Neural progenitor cell (in vitro differentiated cells): ENCODE measurements around the gene APOL5.

Source experiments
- EZH2 ChIP-seq: fragments of 200-600 bp; sonication (generic); IDR thresholded peaks from 2 replicates; pipeline ENCODE4 v1.6.1; 2017; ENCODE audit warnings: antibody characterized with exemption, mild to moderate bottlenecking, moderate library complexity
- TF ChIP-seq, protein P1 (sequence below): fragments of 200-600 bp; sonication (generic); IDR thresholded peaks from 2 replicates; pipeline ENCODE4 v1.5.1; 2017; ENCODE audit warnings: antibody characterized with exemption, mild to moderate bottlenecking

DNA sequence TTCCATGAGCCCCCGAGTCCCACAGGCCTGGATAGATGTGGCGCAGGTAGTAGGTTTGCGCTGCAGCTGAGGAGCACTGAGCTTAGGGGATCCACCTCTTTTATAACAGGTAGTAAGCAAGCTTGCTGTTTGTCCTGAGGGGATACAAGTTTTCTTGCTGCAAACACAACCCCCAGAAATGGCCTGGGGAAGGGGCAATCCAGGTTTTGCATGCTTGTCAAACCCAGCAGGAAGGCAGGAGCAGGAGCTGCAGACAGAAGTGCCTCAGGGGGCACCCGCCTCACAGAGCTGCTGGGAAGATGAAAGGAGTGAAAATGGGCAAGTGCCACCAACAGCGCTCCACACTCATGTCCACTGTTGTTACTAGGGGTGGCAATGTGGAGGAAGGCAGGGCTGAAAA is 18.5 kb downstream of the APOL5 start:
- TF ChIP-seq, protein P1, sequence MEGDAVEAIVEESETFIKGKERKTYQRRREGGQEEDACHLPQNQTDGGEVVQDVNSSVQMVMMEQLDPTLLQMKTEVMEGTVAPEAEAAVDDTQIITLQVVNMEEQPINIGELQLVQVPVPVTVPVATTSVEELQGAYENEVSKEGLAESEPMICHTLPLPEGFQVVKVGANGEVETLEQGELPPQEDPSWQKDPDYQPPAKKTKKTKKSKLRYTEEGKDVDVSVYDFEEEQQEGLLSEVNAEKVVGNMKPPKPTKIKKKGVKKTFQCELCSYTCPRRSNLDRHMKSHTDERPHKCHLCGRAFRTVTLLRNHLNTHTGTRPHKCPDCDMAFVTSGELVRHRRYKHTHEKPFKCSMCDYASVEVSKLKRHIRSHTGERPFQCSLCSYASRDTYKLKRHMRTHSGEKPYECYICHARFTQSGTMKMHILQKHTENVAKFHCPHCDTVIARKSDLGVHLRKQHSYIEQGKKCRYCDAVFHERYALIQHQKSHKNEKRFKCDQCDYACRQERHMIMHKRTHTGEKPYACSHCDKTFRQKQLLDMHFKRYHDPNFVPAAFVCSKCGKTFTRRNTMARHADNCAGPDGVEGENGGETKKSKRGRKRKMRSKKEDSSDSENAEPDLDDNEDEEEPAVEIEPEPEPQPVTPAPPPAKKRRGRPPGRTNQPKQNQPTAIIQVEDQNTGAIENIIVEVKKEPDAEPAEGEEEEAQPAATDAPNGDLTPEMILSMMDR, result no peak
- no peak for TF ChIP-seq EZH2
